ENCODE results near the gene PMM2.

The PMM2 gene

GRCh38 chr16:8890549-8890921, 92.9 kb downstream of the PMM2 start:
- Histone ChIP-seq H3K4me3 (ENCODE audit: low read depth in 1 of 2, low read length in 1 of 2) (no peak overlapping the region), H3K36me3 (peaks cover 66% of the 10 kb centered on the region), H3K27me3 (peaks cover 20% of the 10 kb centered on the region), H3K4me1 (ENCODE audit: control insufficient read depth in 1 of 2, insufficient read depth in 1 of 2, low read depth in 1 of 2, low read length in 1 of 2) (no peaks in the 10 kb centered on the region), H3K9me3 (no peaks in the 10 kb centered on the region), H3K27ac (no peak overlapping the region)
- no peak for TF ChIP-seq CTCF (IDR thresholded peaks at IDR 0.05)

- no peak for TF ChIP-seq CTCF (IDR thresholded peaks at IDR 0.05)
- Histone ChIP-seq H3K27me3 (peaks cover 4% of the 10 kb centered on the region), H3K4me1 (ENCODE audit: control insufficient read depth in 1 of 2, insufficient read depth in 1 of 2, low read depth in 1 of 2, low read length in 1 of 2) (no peaks in the 10 kb centered on the region), H3K36me3 (peaks cover 82% of the 10 kb centered on the region), H3K27ac (no peak overlapping the region), H3K9me3 (no peaks in the 10 kb centered on the region), H3K4me3 (ENCODE audit: low read depth in 1 of 2, low read length in 1 of 2) (no peak overlapping the region)
Measured at GRCh38 chr16:8892101-8892575, 94.5 kb downstream of the PMM2 start.

- TF ChIP-seq CTCF (IDR thresholded peaks at IDR 0.05), result no peak
- no peak overlapping the region for H3K27ac ChIP-seq
- no peak overlapping the region for H3K4me3 ChIP-seq (ENCODE audit: low read depth in 1 of 2, low read length in 1 of 2)
- H3K4me1 ChIP-seq (ENCODE audit: control insufficient read depth in 1 of 2, insufficient read depth in 1 of 2, low read depth in 1 of 2, low read length in 1 of 2), result no peaks in the 10 kb centered on the region
- H3K9me3 ChIP-seq, result no peaks in the 10 kb centered on the region
- no peaks in the 10 kb centered on the region for H3K27me3 ChIP-seq
- peaks cover 95% of the 10 kb centered on the region for H3K36me3 ChIP-seq
Measured at GRCh38 chr16:8893426-8893825, 95.8 kb downstream of the PMM2 start.

- Histone ChIP-seq H3K27me3 (no peaks in the 10 kb centered on the region), H3K36me3 (peaks cover 100% of the 10 kb centered on the region), H3K4me1 (ENCODE audit: control insufficient read depth in 1 of 2, insufficient read depth in 1 of 2, low read depth in 1 of 2, low read length in 1 of 2) (no peaks in the 10 kb centered on the region), H3K9me3 (no peaks in the 10 kb centered on the region), H3K27ac (no peak overlapping the region), H3K4me3 (ENCODE audit: low read depth in 1 of 2, low read length in 1 of 2) (no peak overlapping the region)
- no peak for TF ChIP-seq CTCF (IDR thresholded peaks at IDR 0.05)
Measured at GRCh38 chr16:8893976-8894690, 96.5 kb downstream of the PMM2 start.

GRCh38 chr16:8894736-8895334, 97.2 kb downstream of the PMM2 start:
- Histone ChIP-seq H3K4me3 (ENCODE audit: low read depth in 1 of 2, low read length in 1 of 2) (no peak overlapping the region), H3K9me3 (no peaks in the 10 kb centered on the region), H3K36me3 (peaks cover 100% of the 10 kb centered on the region), H3K27ac (no peak overlapping the region), H3K27me3 (no peaks in the 10 kb centered on the region), H3K4me1 (ENCODE audit: control insufficient read depth in 1 of 2, insufficient read depth in 1 of 2, low read depth in 1 of 2, low read length in 1 of 2) (no peaks in the 10 kb centered on the region)
- no peak for TF ChIP-seq CTCF (IDR thresholded peaks at IDR 0.05)

Data from neutrophil (primary cell).